Bone marrow (tissue), 2 donors: ENCODE measurements around the gene TMEM184A.

Experiments
- DNase-seq, 2 donors: peaks; one replicate each; lab custom pipeline; 2025; lab: John Stamatoyannopoulos, UW

Gene TMEM184A

GRCh38 chr7:1550846-1551155 is 5.2 kb downstream of the TMEM184A start:
- DNase-seq, result no peak

DNA sequence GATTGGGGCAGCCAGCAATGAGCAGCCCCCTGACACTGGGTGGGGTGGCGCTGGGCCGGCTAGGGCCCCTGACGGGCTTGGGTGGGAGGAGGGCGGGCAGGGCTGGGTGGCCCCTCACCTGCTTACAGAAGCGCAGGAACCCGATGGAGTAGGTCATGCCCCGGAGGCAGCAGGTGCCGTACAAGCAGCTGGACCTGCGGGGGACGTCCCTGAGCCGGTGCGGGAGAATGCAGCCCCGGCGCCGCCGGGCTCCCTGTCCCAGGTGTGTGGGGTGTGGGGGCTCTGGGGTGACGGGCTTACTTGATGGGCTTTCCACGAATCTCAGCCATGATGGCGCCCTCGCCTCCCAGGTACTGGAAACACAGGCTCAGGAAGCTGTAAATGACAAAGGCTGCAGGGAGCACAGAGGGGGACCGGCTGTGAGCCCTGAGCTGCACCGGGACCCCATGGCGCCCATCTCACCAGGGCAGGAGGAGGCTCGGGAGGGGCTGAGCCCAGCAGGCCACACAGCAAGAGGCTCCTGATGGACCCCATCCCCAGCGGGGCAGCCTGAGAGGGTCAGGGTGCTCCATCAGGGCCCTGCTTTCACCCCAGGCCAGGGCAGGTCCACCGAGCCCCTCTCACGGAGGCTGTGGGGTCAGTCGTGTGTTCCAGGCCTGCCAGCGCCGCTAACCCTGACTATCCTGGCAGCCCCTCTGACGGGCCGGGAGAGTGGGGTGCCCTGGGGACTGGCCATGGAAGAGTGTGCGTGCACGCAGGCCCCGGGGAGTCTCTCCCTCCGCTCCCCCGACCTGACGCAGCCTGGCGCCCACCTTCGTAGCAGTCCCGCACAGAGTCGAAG is 5.8 kb downstream of the TMEM184A start:
- no peak for DNase-seq

GRCh38 chr7:1549357-1550004 is 6.5 kb downstream of the TMEM184A start:
- no peak for DNase-seq

DNA sequence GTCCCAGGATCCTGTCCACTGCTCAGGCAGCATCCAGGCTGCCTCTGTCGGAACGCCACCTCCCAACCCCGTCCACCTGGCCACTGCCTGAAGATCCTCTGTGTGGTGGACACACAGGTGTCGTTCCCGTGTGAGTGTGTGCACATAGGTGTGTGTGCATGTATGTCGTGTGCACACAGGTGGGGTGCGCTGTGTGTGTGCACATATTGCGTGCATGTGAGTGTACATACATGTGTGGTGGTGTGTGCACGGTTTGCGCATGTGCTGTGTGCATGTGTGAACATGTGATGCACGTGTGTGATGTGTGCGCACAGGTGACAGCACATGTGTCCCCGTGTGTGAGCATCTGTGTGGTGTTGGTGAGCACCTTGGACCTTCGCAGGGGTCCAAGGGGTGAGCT is 7.1 kb downstream of the TMEM184A start:
- no peak for DNase-seq

DNA sequence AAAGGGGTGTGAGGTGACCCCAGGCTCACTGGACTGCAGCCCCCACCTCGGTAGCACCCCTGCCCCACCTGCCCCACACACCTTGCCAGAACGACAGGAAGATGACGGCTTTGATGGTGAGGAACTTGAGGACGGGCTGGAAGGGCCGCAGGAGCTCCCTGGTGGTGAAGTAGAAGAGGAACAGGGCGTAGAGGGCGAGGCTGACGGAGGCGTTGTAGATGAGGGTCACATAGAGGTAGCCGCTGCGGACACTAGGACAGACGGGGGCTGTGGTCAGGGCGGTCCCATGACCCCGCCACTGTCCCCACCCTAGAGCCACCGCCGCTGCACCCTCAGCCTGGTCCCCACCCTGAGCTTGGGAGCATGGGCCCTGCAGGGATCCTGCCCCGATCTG is 7.6 kb downstream of the TMEM184A start:
- DNase-seq, result no peak

GRCh38 chr7:1547777-1548437 is 8.1 kb downstream of the TMEM184A start:
- no peak for DNase-seq

DNA sequence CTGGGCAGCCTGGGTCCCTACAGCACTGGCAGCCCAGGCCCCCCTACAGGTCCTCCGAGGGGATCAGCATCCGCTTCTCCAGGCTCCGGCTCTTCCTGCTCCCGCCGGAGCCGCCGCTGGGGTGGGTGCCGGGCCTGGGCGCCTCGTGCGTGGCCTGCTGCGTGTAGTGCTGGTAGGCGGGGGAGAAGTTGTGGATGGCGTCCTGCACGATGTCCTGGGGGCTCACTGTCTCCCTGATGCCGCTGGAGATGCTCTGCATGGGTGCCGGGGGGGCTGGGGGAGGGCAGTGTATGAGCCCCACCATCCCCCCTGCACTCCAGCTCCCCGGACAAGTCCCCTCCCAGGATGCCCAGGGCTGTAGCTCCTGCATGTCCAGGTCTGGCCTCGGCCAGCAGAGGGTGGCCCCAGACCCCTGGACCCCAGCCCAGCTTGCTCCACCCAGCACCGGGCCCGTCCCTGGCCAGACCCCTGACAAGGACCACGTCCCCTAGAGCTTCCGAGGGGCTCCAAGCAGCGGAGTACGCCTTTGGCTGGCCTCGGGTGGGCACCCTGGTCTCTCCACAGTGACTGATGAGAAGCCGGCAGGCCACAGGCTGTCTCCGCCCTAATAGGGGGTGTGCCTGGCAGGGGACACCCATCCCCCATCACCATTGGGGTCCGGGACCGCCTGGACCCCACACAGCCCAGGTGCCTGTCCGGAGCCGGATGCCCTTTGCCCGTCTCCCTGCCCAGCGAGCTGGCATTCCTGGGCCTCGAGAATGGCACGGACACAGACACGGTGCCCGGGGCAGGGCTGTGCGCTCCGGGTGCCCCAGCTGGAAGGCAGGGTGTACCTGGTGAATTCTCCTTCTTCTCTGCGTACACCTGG is 8.9 kb downstream of the TMEM184A start:
- DNase-seq, result no peak

DNA sequence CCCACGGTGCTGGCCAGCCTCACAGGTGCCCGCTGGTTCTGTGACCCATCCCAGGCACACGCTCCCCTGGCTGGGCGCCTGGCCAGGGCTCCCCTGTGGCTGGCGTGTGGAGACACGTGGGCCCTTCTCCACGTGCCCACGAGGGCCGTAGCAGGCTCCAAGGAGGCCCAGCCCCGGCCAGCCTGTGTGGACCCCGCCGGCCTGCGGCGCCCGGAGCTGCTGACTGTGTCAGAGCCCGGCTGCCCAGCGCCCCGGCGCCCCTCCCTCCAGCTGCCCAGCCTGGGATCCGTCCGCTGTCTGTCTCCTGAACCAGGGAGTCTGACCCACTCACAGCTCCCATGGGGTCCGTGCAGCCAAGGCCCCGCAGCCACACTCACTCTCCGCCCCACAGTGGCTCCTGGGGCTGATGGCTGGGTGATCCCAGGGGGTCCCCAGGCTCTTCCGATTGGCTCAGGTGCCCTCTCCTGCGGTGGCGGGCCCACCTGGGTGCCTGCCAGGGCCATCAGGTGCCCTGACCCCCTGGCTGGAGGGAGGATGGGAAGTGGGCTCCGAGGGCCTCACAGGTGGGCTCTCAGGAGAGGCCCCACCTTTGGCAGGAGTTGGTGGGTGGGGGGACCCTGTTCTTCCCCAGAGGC is 9.6 kb downstream of the TMEM184A start:
- no peak for DNase-seq

GRCh38 chr7:1545417-1546246 is 10.4 kb downstream of the TMEM184A start:
- no peak for DNase-seq

- no peak for DNase-seq
Observed at GRCh38 chr7:1544896-1545416, 11.0 kb downstream of the TMEM184A start.

GRCh38 chr7:1544178-1544895 is 11.7 kb downstream of the TMEM184A start:
- DNase-seq, result no peak

DNA sequence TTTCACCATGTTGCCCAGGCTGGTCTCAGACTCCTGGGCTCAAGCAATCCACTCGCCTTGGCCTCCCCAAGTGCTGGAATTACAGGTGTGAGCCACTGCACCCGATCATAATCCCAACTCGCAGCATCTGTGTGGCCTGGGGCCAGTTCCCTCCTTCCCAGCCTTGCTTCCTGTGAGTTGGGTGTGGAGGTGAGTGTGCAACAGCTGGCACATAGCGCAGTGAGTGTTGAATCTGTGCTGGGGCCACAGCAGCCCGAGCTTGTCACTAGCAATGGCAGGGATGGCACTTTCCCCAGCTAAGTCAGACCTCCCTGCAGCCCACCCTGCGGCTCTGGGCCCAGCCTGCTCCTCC is 12.2 kb downstream of the TMEM184A start:
- DNase-seq, result no peak

DNA sequence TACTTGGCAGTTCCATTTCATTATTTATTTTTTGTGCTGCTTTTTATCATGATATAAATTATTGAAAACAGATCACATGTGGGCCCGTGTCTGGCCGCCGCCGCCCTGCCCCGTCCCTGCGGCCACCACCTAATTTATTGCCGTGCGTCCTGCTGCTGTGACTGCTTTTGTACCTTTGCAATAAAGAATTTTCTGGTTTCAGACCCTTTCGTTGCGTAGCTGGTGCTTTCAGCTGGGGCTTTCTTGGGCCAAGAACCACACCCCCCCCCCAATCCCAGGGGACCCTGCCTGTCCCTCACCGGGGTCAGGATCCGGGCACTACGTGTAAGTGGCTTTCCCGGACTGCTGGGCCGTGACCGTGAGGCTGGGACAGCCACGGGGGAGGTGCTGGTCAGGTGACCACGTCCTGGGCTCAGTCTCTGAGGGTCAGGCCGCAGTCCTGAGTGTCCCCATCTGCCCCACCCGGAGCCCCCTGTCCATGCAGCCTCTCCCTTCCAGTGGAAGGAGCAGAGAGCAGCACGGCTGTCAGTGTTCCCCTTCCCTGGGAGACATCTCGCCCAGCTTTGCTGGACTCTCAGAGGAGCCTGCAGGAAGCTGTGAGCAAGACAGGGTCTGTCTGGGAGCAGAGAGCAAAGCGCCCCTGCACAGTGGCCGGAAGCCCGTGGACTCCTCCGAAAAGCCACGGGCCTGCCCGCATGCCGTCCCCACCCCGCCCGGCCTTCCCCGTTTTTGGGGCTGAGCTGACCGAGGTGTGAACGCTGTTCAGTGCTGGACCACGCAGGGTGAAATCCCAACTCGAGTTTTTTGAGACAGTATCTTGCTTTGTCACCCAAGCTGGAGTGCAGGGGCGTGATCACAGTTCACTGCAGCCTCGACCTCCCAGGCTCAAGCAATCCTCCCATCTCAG is 12.9 kb downstream of the TMEM184A start:
- DNase-seq, result no peak

DNA sequence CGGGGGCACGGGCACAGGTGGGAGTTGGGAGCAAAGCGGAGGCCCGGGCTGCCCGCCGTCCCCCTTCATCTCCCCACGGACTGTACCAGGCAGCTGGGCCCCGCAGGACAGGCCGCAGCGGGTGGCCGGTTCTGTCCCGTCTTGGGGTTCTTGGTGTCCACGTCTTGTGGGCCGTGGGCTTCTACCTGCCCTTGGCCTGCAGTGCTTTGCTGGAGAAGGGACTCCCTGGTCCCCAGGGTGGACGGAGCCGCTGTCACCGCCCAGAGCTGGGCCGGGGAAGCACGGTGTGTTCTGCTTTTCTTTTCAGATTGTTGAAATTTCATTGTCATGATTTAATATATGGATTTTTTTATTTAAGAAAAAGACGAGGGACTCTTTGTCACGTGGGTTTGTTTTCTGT is 13.7 kb downstream of the TMEM184A start:
- DNase-seq, result no peak

GRCh38 chr7:1541431-1542162 is 14.4 kb downstream of the TMEM184A start:
- DNase-seq, result no peak

- no peak for DNase-seq
Observed at GRCh38 chr7:1540776-1541271, 15.2 kb downstream of the TMEM184A start.

DNA sequence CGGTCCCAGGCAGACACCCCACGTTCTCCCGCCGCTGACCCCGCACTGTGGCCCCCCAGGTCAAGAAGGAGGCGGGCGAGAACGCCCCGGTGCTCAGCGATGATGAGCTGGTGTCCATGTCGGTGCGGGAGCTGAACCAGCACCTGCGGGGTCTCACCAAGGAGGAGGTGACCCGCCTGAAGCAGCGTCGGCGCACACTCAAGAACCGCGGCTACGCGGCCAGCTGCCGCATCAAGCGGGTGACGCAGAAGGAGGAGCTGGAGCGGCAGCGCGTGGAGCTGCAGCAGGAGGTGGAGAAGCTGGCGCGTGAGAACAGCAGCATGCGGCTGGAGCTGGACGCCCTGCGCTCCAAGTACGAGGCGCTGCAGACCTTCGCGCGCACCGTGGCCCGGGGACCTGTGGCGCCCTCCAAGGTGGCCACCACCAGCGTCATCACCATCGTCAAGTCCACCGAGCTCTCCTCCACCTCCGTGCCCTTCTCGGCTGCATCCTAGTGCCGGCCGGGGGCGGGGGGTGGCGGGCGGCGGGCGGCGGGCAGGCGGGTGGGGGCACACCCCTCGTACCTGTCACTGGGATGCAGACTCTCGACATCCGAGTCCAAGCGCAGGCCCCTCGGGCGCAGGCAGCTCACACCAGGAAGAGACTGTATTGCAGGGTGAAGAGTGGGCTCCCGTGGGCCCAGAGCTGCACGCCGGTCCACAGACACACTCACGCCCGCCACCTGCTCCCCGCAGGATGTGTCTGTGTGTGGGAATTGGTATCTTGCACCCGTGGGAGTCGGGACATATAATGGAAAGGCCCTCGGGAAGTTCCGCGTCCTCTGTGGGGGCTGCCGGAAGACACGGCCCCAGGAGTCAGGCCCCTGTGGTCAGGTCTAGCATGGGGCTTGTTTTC is 15.9 kb downstream of the TMEM184A start:
- no peak for DNase-seq
